HTERT RPE-1 (cell line): ENCODE results near the gene BTBD17.

Experiments
- in situ Hi-C: fragments of 300-500 bp; cut with MboI; formaldehyde crosslinking; loops from 4 replicates; pipeline ENCODE4 v1.14.3; 2020; ENCODE audit warnings: low sequenced_read_pairs

BTBD17 gene

DNA sequence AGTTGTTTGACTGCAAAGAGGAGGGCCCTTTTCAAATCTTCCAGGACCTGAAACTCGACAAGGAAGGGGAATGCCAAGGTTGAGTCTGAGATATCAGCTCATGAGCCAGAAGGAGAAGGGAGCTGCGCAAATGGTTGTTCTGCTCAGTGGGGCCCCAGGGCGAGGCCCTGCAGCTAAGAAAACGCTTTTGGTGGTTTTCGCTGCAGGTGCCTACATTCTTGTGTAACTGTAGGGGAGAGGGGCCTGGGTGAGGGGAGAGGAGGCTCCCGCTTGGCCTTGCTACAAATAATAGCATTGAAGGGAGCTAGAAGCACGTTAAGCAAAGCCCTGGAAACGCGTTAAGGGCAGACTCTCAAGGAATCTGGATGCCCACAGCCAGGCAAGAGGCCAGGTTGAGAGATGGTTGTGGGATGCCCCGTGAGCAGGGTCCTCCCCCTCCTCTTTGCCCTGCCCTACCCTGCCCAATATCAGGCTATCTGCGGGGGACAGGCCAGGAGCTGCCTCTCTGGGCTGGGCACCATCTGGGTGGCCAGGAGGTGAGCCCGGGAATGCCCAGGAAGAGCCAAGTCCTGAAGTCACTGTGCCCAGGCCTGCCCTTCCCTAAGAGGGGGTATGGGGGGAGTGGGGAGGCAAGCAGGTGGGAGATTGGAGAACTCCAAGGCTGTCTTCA, 27.6 kb upstream of the BTBD17 start:
- in situ Hi-C loops = no loop called here

DNA sequence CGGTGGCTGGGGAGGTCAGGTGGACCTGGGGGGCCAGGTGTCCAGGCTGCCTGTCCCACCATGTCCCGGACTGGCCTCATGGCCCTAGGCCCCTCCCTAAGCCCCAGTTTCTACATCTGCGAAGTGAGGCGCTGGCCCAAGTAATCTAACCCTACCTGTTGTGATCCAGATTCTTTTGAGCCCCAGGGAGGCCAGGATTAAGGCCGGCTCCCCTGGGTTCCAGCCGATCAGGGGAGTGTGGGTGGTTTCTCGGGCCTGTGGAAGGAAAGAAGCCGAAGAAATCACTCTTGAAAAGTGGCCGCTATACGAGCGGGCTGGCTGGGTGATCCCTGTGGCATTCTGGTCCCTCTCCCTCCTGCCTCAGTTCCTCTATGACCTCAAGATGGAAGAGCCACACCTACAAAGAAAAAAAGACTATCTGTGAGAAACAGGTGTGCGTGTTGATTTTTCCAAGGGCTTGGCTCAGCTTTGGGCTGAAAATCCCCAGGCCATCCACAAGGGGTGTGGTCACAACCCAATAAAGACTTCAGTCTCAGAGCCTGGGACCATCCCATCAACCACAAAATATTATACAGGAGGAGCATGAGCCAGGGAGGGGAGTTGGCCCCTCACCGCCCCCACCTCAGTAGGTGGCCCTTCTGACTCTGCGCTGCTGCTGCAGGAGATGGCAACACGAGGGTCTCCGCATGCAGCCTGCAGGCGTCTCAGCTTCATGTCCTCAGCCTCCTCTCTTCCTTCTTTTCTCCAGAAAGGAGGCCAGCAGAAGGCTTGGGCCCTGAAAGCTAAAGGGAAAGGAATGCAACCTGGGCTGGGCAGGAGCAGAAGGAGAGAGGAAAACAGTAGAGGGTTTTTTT, 25.9 kb upstream of the BTBD17 start:
- in situ Hi-C loops = no loop called here

DNA sequence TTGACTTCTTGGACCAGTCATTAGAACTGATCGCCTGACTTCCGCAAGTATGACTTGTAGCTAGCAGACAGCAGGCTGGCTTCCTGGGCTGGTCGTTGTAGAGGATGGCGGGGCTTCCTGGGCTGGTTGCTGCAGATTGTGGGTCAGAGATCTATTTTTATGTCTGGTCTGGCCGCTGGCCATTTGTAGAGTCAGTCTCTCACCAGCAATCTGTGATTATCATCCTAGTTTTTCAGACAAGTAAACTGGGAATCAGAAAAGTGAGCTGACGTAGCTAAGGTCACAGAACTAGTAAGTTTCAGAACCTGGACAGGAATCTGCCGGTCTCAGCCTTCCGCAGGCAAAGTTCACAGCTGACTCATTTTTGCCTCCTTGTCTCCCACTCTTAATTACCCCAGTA, 24.7 kb upstream of the BTBD17 start:
- in situ Hi-C loops = no loop called here

DNA sequence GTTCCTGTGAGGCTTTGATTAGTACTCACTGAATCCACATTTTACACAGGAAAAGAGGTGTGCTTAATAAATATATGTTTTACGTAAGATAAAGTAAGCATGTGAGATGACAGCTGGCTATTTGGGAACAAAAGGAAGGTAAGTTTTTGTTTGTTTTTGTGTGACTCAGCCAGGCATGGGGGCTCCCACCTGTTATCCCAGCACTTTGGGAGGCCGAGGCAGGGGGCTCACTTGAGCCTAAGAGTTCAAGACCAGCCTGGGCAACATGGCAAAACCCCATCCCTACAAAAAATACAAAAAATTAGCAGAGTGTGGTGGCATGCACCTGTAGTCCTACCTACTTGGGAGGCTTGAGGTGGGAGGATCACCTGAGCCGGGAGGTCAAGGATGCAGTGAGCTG, 23.5 kb upstream of the BTBD17 start:
- in situ Hi-C loops = no loop called here

DNA sequence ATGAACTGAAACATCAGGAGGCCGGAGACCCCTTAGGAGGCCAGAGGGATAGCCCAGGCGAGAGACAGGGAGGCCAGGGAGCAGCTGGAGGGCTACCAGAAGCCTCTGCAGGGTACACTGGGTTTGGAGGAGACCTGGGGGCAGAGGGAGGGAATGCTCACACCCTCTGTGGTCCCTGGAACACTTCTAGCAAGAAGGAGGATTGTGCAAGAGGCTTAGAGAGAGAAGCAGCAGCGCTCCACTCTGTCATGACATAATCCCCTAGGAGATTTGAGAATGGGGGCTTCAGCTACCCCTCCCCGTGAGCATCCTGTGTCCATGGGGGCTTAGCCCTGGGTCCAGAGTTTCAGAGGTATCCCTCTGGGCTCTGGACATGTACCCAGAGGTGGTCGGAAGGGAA, 21.5 kb upstream of the BTBD17 start:
- in situ Hi-C loops = no loop called here

DNA sequence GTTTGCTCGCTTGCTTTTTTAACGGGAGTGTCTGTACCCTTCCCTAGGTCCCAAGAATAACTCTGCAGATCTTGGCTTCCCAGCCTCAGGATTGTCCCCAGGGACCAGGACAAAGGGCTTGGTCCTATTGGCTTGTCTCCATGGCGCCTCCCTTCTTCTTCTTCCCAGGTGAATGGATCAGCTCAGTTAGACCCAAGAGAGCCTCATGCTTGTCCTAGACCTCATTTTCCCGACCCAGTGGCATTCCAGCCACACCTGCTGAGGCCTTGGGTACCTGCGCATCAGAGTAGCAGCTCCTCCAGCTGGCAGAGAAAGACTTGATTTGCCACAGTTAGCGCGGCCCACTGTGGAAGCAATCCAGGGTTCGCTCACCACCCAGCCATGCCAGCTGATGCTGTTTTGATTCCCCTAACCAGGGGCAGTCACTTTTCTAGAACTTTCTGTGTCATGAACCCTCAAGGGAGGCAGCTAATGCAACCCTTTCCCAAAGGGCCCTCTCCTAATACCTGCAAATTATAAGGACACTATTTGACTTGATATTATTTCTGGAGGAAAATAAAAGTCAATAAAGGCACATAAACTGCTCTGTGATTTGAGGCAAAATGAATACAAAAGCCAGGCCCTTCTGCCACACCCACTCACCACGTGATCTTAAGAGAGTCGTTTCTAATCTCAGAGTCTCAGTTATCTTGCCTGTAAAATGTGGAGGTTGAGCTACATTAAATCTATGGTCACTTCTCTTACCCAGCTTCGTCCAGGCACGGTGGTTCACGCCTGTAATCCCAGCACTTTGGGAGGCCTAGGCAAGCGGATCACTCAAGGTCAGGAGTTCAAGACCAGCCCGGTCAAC, 19.5 kb upstream of the BTBD17 start:
- in situ Hi-C loops = no loop called here

DNA sequence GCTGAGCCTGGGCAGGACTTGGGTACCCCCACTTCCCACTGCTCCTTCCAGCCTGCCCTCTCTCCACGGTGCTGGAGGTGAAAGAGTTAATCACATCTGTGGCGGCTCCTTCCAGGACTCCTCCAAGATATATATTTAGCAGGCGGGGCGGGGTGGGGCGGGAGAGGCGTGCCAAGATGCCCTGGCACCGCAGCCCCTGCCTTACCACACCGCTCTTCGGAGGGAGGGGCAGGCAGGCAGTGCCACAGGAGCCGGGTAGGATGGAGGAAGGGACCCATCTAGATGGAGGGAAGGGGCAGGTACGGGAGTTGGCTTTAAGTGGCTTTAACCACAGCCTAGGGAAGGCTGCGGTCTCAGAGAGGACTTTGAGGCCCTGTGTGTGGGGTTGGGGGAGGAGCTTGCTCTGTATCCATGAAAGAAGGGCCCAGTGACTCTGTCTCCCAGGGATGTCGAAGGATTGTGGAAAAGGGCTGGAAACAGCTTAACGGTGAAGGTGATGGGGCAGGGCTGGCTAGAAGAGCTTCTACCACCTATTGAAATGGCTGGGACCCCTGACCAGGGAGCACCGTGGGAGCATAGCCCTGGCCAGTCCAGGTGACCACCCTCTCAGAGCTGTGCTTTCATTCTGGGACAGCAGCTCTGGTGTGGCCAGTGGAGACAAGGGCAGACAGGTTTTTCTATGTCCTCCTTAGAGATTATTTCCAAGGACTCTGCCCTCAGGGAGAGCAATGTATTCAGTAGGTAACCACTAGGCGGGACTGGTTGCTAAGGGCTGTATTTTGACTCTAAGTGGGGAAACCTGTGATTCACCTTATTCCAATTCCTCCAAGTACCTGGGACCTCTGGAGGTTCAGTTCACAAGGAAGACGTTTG, 18.7 kb upstream of the BTBD17 start:
- in situ Hi-C loops = no loop called here

DNA sequence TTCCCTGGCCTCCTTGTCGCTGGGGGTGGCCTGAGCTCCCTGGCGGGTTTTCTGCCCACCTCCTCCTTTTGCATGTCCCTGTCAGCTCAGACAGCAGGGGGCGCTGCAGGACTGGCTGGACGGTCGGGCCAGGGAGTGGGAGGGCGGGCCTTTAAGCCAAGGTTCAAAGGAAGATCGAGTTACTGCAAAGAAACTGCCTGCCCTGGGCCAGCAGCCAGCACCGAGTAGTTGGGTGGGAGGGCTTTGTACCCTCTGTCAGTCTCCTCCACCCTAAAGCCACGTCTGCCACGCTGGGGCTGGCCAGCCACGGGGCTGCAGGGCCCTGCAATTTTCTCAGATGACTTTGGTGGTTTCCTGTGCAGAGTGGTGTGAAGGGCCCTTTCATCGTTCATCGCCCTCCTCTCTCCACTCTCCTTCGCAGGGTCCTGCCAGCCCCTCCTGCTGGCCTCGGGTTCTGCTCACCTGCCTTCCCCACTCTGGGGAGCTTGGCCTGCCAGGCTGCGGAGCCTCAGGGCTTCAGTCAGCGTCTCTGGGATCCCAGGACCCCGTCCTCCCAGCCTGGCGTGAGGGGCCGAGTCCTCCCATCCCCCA, 17.9 kb upstream of the BTBD17 start:
- in situ Hi-C loops = no loop called here

DNA sequence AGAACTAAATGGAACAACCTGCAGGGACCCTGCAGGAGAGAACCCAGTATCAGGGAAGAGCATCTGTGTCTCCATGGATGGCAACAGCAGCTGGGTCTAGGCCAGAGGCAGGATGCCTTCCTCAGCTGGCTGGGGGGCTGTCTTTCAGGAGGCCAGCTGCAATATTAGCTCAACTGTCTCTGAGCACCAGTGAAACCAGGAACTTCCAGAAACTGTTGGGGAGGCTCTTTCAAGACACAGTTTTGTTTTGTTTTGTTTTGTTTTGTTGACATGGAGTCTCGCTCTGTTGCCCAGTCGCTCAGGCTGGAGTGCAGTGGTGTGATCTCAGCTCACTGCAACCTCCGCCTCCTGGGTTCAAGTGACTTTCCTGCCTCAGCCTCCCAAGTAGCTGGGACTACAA, 13.2 kb upstream of the BTBD17 start:
- in situ Hi-C loops = no loop called here

DNA sequence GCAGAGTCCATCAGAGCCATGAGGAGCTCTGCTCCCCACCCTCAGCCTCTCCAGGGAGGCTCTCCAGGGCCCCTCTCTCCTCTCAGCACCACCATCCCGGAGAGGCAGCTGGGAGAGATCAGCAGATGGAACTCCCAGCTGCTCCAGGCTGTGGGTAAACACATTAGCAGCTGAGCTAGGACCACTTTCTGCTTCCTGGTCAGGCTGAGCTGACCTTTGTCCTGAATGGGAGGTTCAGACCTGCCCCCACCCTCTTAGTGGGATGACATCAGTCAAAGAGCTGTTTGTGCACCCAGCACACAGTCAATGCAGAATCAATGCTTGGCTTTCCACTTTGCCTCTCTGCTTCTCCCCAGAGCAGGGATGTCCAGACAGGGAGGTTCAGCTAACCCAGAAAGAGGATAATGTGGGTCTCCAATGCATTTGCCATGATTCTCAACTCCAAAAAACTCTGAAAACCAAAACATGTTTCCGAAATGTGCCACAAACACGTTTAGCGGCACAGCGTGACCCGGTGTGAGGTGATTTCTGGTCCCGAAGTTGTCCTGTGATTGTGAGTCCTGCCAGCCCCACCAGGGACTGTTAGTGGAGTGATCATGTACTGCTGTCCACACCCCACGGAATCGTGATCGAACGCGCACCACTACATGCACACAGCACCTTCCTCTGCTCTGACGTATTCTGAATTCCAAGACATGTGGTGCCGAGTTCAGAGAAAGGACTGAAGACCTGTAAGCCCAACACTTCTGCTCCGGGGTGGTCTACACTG, 12.4 kb upstream of the BTBD17 start:
- in situ Hi-C loops = no loop called here

DNA sequence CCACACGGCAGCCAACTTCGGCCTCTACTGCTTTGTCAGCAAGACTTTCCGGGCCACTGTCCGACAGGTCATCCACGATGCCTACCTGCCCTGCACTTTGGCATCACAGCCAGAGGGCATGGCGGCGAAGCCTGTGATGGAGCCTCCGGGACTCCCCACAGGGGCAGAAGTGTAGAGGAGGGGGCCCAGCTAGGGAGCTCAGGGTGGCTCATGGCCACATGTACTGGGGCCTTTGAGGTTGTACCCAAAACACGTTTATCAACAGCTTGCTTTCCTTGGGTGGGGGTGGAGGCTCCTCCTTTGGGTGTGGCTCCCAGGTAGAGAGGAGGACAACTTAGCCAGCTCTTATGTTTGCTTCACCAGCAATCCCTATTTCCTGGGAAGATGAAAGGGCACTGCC, 10.8 kb upstream of the BTBD17 start:
- in situ Hi-C loops = no loop called here

DNA sequence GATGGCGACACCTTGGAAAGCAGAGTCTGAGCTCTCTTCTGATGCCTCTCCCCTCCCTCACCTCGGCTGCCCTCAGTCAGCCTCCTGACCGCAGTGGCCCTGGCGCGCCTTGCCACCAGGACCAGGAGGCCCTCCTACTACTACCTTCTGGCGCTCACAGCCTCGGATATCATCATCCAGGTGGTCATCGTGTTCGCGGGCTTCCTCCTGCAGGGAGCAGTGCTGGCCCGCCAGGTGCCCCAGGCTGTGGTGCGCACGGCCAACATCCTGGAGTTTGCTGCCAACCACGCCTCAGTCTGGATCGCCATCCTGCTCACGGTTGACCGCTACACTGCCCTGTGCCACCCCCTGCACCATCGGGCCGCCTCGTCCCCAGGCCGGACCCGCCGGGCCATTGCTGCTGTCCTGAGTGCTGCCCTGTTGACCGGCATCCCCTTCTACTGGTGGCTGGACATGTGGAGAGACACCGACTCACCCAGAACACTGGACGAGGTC, 10.0 kb upstream of the BTBD17 start:
- in situ Hi-C loops = no loop called here

DNA sequence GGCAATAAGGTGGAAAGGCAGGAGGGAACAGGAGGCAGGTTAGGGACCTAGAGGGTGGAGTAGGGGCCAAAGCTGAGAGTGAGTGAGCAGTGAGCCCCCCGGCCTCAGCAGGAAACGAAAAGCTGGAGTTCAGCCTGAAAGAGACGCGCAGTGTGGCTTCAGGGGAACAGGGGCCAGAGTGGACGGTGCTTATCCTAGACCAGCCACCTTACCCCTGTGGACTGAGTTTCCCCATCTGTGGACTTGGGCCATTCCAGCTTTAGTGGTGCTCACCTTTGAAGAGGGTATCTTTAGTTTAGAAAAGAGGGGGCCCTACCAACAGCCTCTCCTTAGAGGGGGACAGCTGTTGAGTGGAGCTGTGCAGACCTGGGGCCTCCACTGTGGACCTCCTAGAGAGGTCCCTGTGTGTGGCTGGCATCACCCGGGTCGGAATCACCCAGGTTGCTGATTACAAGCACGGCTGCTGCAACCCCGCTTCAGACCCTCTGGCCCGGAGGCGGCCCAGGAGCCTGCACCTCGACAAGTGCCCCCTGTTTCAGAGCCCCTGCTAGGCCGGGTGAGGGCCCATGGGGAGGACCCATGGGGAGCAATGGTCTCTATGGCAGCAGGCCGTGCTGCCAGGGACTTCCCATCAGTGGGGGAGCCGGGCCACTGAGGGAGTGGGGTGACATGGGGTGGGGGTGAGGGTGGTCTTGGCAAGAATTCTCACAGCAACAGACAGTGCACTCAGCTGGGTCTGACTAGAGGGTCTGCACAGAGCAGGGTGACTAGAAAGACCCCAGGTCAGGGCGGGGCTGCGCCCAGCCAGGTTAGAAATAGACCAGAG, 8.2 kb upstream of the BTBD17 start:
- in situ Hi-C loops = no loop called here

DNA sequence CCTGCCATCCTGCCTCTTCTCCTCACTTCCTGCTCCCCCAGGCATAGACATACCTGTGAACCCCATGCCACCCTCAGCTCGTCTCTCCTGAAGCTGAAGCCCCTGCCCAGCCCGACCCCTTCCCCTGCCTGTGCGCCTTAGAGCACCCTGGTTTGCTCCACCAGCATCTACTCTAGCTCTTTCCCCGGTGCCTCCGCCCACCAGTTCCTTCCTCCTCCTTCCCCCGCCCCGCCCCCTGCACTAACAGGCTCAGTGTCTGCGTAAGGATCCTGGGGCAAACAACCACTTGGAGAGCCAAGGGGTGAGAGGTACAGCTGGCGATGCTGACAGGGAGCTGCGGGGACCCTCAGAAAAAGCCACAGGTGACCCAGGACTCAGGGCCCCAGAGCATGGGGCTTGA, 7.6 kb upstream of the BTBD17 start:
- in situ Hi-C loops = no loop called here

DNA sequence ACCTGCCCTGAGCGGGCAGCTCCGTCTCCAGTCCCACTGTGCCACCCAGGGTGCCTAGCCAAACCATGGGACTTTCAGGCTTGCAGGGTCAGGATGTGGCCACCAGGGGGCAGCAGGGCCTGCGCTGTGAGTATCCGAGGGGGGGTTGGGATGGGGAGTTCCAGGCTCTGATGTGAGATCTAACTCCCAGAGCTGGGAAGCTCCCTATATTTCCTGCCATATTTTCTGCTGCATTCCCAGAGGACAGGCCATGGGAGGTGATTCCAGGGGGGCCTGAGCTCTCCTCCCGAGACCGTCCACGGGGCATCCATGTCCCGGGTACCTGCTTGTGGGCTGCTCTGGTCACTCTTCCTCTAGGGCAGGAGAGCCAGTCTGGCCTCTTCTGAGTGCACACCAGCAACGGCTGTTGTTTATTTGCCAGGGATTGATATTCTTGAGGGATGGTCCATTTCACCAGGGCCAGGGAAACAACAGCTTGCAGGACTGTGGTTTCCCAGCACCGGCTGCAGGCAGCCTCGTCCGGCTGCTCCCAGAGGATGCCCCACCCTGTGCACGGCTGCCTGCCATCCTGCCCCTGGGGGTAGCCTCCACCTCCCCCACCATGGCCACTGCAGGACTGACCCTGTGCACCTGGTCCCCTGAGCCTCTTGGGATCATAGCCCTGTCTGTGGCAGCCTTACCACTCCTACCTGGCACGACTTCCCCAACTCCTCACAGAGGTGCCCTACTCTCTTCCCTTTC, 6.8 kb upstream of the BTBD17 start:
- in situ Hi-C loops = no loop called here

DNA sequence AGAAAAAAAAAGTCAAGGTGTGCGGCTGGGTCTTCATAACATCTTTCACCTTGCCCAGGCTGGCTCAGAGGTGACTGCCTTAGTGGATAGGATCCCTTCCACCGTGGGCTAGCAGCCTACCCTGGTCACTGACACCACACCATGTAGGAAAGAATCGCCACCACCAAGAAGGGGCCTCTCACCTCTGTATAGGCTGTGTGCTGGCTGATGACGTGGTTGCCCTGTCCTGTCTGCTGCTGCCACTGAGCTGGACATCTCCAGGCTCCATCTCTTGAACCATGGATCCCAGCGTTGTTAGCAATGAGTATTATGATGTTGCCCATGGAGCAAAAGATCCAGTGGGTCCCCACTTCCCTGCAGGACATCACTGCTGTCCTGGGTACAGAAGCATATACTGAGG, 5.5 kb upstream of the BTBD17 start, which contains the start of gene GPR142:
Gene GPR142, plus strand, starts transcription at position 301 of the 400 bp plus-strand sequence. CDS start 2,035 bp downstream, outside the sequence.
- in situ Hi-C loops = no loop called here

DNA sequence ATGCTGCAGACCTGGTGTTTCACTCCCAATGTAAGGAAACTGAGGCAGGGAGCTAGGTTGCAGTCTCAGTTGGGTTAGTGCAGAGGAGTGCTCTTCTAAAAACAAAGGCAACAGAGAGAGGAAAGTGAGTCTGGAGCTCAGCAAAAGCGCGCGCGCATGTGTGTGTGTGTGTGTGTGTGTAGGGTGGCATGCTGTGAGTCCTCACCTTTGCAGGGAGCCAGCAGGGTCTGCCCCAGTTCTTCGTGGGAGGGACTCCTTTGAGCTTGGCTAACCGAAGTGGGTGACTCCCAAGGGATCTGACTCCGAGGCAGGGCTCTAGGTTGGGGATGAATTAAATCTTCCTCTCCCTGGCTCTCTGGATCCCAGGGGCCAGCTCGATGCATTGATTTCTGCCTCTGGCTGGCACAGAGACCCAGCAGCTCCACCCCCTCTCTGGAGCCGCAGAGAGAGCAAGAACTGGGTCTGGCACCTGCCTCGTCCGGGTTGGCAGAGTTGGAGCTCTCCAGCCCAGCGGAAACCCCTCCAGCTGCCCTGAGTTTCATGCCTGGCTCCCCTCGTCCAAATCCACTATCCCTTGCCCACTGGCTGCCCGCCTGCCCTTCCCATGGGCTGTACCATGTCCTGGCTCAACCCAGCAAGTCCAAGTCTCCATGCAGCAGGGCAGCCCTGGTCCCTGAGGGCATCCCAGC, 1.3 kb upstream of the BTBD17 start:
- in situ Hi-C loops = no loop called here
